HUDEP-2 (cell line): ENCODE results near the gene TTC3.
A peak's percentile ranks its signal among the peaks of the same experiment; 100 is the strongest.
"Not testable (repeated sequence)": the region's sequence is repeated elsewhere in the genome, so short reads cannot be mapped to it uniquely, and the experiment has no call there.

ENCODE experiments used
- DNase-seq, 76 experiments: peaks; one replicate each; lab custom pipeline; 2025; ENCODE audit not compliant: unreplicated experiment in 76 of 76; lab: John Stamatoyannopoulos, UW

The TTC3 gene

DNA sequence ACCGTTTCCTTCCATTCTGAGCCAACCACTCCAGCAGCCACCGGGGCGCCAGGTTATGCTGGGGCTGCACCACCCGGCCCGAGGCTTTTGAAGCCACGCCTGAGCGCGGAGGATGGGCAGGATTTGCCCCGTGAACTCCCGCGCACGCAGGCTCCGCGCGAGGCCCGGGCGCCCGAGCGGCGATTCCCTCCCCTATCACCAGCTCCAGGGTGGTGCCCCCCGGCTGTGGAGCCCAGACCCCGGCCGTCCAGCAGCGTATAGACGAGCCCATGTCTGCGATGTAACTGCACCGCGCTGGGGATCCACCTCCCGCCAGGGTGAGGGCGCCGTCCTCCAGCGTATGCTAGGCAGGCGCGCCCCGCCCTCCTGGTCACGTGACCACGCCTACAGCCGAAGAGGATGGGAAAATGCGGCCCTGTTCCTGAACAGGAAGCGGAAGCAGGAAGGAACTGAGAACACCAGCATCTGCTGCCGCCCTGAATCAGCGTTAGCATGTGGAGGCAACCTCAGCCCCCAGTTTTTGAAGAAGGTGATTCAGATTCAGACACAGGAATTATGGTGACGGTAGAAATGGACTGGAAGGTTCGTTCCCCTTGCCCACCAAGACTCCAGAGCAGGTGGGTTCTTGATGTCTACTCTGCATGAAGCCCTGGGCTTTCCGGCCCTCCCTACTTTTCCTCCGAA is 148.1 kb downstream of the TTC3 start:
- peak; percentile 71 to 99 (median 97) for DNase-seq

DNA sequence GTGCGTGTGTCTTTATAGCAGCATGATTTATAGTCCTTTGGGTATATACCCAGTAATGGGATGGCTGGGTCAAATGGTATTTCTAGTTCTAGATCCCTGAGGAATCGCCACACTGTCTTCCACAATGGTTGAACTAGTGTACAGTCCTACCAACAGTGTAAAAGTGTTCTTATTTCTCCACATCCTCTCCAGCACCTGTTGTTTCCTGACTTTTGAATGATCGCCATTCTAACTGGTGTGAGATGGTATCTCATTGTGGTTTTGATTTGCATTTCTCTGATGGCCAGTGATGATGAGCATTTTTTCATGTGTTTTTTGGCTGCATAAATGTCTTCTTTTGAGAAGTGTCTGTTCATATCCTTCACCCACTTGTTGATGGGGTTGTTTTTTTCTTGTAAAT is 149.2 kb downstream of the TTC3 start:
- not testable (repeated sequence) for DNase-seq

DNA sequence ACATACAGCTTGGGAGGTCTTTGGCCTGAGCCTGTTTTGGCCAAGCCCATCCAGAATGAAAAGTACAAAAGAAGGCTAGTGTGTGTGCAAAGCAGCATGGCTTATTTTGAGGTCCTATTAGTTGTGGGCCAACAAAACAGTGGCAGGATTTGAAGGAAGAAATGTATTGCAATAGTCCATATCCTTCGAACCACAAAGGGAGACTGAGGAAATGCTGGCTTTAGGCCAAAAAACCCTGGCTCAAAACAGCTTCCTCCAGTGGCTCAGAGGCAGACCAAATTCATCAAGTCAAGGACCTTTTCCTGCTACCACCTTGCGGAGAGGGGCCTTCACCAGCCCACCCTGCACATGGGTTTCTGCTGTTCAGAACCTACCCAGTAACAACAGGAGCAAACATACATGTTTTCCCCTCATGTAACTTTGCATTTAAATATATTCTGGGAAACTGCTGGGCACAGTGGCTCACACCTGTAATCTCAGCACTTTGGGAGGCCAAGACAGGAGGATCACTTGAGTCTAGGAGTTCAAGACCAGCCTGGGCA is 150.8 kb downstream of the TTC3 start:
- no peak for DNase-seq

DNA sequence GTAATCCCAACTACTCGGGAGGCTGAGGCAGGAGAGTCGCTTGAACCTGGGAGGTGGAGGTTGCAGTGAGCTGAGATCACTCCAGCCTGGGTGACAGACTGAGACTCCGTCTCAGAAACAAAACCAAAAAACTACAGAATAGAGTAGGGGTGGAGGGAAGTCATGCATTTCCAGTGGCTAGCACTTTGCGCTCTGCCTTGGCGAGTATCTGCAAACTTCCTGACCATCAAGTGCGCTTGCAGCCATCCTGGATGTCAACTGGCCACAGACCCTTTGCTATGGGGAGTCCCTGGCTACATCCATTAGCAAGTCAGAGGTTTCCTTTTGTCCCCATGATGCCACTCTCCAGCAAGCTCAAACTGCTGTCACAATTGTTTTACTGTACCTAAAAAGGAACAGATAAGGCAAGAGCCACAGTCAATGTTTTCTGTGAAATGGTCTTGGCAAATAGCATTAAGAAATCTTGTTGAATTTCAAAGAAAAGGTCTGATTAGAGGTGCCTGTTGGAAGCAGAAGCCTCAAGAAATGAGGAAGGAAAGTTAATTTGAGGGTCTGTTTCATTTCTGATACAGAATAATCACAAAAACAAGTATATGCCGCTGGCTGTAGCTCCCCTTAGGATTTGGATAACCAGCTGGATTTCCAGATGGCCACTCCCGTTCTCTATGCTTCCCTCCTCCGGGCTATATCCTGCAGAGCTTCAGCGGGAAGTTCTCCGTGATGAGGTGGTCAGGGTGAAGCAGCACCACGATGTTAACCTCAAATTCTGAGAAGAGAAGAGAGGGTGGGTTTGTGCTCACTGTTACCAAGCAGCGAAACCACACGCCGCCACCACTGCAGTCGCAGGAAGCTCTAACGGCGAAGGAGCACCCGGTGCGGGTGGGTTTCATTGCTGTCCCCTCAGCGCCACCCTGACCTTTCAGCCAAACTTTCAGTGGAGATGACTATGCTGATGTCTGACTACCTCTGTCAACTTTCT is 152.1 kb downstream of the TTC3 start:
- DNase-seq: no peak

DNA sequence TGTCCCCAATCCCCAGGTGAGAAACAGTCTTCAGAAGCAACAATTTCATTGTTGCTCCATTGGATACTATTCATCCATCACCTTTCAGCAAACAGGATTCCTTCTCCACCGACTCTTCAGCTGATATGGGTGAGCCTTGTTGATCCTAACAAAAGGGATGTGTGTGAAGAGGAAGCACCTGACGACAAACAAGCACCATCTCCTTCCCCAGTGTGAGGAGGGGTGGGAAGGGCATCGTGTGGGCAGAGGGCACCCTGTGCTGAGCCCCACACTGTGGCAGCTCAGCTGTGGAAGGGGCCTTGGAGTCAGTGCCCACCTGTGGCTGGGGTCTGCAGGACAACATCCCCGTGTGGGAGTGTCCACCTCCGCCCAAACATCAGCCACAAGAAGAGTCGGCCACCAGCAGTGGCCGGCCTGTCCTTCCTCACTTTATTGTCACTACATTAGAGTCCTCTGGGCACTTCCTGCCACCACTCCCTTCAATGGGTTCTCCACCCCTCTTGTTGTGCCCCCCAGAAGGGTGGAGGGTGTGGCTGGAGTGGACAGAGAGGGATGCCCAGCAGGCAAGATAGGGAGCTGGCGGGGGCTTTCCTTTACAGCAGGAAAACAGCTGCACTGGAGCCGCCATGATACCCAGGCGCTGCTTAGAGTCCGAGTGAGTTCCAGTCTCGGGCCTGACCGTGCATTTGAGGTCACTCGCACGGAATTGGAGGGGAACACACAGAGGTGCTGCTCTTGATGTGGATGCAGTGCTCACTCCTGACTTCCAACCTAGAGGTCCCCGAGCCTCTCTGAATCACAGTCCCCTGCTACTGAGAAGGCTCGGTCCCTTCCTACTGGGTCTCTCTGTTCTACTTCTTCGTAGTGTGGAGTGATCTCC is 153.2 kb downstream of the TTC3 start:
- no peak for DNase-seq

DNA sequence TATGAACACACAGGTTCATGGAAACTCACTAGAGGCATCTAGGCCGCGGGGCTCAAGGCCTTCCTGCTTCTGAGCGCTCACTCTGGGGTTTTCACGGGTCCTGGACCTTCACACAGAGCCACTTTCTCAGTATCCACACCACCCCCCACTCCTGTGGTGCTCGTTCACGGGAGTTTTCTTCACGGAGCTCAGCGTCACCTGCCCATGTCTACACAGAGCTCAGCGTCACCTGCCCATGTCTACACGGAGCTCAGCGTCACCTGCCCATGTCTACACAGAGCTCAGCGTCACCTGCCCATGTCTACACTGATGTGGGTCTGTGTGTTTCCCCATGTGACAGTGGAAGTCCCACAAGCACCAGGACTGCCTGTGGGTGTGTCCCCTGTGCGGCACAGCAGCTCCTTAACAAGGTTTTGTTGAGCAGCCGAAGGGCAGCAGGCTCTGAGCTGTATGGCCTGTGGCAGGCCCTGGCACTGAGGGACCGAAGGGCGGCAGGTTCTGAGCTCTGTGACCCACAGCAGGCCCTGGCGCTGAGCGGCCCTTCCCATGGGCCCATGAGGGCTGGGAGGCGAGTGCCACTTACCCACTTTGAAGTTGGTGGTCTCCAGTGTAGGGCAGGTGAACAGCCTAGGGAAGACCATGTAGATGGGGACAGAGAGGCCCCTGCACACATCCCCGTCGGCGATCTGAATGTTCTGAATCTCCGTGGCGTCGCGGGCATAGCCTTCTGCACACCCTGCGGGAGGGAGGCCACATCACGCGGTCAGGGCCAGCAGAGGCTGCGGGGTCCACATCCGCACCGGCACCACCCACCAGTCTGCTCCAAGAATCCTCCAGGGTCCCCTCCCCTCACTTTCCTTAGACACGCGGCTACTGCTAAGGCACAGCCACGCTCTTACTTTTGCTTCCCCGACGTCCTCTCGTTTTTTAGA is 154.3 kb downstream of the TTC3 start:
- DNase-seq: no peak

DNA sequence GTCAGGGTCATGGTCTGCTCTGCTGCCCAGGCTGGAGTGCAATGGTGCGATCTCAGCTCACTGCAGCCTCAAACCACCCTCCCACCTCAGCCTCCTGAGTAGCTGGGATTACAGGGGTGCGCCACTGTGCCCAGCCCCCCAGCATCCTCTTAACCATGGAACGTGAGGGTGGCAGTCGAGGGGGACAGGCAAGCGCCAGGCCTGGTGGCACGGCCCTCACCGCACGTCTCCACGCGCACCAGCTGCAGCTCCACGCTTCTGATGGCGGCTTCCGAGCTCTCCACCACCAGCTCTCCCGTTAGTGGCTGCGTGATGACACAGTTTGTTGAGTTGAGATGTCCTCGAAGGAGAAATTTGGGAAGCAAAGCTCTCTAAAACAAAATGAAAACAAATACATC is 154.9 kb downstream of the TTC3 start:
- no peak for DNase-seq

DNA sequence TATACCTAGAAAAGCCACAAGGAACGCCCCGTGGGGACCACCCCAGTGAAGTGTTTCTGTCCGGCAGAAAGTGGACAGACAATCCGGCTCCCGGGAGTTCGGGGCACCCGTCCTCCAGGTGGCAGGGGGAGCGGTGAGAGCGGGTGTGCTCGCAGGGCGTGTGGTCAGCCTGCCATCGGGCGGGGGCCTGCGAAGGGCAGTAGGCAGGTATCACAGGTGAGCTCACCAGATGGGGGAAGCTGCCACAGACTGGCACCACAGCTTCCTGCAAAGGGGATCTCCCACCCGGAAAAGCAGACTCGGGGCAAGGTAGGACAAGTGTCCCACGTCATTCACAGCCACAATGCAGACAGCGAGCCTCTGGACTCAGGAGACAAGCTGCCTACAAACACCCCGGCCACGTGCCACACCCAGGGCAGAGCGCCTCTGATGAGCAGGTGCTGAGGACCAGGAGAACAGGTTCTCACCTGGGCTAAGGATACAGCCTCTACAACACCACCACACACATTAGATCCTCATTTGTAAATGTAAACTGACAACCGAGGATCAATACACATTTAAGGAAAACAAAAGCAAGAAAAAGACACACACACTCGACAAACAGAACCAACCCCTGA is 157.7 kb downstream of the TTC3 start:
- no peak for DNase-seq

DNA sequence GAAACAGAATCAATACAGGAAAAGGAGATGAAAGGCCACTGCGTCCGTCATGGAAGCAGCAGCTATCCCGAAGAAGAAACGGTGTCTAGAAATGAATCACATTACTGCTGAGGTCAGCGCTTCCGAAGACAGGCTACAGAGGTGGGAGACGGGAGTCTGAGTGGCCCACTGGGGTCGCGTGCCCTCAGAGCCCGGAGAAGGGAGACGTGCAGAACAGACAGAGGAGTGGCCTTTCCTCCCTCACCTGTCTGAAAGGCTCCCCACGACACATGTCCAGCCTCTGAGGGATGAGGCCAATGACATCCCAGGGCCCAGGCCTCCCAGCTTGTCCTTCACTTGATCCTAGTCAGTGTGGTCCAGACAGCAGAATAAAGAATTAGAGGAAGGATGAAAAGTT is 158.2 kb downstream of the TTC3 start:
- no peak for DNase-seq

DNA sequence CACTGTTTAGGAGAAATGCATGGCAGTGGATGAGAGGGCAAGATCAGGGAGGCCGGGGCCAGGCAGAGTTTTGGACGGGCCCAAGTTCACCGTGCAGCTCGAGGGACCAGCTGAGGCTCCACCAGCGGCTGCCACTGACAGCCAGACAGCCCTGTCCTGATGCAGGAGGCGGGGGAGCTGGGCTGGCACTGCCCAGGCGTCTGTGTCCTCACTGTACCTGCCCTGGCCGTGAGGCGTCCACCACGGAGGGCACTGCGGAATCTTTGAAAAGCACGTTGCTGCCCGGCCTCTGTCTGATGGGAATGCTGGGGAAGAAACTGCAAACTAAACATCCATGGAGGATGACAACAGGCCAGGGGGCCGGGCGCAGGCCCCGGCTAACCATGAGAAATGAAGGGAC is 158.6 kb downstream of the TTC3 start:
- no peak for DNase-seq

DNA sequence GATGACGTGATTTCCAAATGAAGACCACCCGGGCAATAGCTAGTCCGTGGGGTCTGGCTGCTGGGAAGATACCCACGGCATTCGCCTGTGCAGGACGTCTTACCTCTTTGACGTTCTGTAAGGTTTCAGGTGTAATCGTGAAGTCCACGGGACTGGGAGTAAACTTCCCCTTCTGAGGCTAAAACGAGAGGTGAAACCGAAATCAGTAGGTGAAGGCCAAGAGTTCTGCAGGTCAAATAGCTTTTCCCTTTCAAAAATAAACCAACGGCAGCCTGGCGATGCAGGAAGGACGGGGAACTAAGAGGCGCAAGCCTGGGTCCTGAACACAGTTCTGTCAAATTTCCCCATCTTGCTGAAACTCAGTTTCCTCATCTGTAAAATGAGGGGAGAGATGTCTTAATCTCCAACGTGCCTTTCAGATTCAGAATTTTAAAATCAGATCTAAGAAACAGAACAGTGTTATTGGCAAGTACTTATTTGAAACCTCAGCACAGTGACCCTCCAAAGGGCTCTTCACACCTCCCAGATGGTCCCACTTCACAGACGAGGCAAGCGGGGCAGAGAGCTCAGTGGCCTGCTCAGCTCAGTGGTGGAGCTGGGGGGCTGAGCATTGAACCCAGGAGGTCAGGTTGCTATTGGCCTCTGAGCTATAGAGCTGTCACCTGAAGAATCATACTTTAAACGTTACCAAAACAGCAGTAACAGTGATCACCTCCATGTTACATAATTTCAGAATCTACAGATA is 159.4 kb downstream of the TTC3 start:
- no peak for DNase-seq

DNA sequence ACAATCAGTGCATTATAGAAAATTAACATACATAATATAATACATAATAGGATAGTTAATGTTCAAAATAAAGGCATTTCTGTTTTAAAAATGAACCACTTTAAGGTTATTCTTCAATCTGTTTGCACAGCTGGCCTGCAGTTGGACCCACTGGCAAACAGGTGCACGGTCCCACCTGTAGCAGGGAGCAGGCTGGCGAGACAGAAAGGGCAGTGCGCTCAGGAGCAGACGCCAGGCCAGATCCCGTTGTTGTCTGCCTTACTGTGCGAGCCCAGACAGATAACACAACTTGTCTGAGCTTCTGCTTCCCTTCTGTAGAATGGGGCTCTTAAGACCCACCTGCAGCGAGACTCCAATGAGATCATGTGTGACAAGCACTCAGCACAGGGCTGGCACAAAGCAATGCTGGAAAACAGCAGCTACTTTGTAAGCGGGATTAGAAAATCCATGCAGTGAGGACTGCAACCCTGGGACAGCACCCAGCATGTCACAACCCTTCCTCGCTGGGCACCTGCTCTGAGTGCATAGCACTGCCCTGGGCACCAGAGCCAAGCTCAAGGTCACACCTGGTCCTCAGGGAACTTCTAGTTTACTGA is 160.6 kb downstream of the TTC3 start:
- no peak for DNase-seq

DNA sequence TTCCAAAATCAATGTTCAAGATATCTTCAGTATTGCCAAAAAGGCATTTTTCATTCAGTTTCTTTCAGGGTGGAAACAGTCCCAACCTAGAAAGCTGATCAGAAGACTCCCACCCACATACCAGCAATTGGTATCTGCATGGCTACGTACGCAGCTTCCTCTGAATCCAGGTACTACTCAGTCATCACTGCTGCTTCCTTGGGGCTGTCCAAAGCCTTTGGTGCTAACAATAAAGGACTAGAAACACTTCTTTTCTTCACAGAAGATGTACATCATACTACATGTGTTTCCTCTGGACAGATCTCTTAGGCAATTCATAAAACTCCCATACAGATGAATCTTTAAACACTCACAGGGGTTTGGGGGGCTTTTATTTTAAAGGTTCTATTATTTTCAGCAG is 164.3 kb downstream of the TTC3 start:
- no peak for DNase-seq

DNA sequence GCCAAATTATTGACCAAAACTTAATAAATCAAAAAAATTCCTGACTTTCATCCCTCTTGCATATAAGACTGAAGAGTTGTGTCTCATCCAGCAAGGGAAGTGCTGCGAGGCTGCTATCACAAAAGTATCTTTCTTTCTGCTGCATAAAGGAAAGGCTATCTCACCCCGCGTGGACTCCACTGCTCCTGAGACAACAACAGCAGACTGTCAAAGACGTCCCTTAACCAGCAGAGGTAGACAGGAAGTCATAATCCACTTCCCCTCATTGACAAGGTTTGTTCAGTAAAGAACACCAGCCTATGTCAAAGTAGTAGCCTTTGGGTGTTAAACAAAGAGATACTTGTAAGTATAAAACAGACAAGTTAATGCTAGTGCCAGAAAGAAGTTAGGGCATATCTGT is 164.7 kb downstream of the TTC3 start:
- no peak for DNase-seq

DNA sequence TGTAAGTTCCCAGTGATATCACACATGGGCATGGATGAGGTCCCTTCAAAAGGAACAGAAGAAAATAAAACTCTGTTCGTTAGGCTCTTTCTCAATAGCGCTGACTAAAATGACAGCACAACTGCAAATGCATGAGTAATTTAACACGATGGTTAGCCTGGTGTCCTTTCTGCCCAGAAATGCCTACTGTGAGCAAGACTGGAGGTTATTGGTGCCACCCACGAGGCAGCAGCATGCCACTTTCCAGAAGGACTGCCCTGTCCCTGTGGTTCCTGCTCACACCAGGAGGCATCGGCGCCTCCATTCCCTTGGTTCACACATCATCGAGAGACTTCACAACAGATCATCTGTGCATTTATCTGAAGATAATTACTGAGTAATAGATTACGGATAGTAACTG is 167.9 kb downstream of the TTC3 start:
- no peak for DNase-seq

DNA sequence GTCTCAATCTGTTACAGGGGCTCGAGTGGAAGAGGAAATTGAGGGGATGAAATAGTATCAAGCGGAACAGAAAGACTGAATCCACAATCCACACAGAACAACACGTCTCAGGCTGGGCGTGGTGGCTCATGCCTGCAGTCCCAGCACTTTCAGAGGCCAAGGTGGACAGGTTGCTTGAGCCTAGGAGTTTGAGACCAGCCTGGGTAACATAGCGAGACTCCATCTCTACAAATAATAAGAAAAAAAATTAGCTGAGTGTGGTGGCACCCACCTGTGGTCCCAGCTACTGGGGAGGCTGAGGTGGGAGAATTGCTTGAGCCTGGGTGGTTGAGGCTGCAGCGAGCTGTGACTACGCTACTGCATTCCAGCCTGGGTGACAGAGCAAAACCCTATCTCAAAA is 168.4 kb downstream of the TTC3 start:
- DNase-seq: no peak

DNA sequence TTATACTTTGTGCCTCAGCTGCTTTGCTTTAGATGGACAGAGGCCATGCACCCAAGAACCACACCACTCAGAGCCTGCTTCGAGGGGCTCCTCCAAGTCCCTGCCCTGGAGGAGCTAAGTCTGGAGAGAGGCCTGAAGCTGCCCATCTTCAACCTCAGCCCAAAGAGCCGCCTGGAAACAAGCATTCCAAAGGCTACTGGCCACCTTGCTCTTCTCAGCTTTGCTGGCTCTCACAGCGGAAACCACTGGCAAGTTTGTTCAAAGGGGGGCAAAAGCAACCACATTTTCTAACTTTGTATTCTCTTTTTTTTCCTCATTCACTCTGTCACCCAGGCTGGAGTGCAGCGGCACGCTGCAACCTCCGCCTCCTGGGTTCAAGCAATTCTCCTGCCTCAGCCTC is 170.9 kb downstream of the TTC3 start:
- DNase-seq: no peak

DNA sequence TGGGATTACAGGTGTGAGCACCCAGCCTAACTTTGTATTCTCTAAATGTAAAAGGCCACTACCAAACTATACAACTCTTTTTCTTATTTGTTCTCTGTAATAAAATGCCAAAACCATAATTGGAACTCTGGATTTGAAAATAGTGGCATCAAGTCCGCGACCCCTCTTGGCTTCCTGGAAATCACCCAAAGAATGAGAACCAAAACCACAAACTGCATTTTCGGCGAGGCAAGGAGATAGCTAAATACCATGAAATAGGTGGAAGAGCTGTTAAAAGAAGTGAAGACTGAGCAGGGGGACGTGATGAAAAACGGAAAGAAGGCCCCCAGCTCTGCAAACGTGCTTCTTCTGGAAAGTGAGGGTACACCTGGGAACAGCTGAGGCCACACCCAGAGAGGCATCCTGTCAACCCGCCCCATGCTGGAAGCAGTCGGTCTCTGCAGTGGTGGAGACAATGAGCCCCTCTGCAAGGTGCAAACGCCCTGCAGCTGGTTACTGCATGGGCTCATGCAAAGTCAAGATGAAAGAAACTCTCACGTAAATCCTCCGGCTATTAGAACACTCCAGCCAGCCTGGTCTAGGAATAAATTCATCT is 171.5 kb downstream of the TTC3 start:
- no peak for DNase-seq
